SK-N-SH (cell line): ENCODE results near the gene KRTAP2-4.

Source experiments
- CHD2 ChIP-seq: fragments of 150-350 bp; IDR thresholded peaks from 2 replicates; pipeline ENCODE4 v1.6.1; 2018; ENCODE audit warnings: low read length; ENCODE audit not compliant: partially characterized antibody
- CTCF ChIP-seq: fragments of 200-600 bp; sonication (generic); IDR thresholded peaks from 2 replicates; pipeline ENCODE4 v1.6.1; 2017; ENCODE audit warnings: antibody characterized with exemption, mild to moderate bottlenecking, moderate library complexity
- EZH2phosphoT487 ChIP-seq: fragments of 200-600 bp; sonication (generic); IDR thresholded peaks from 2 replicates; pipeline ENCODE4 v1.6.1; 2017; ENCODE audit warnings: low read depth, mixed run types, mild to moderate bottlenecking, antibody characterized with exemption, moderate library complexity, borderline replicate concordance
- FOXJ3 ChIP-seq: sonication (generic); formaldehyde crosslinking; IDR thresholded peaks from 2 replicates; pipeline ENCODE4 v1.5.1; 2020; ENCODE audit warnings: mild to moderate bottlenecking, missing genetic modification reagents
- FOXM1 ChIP-seq: IDR thresholded peaks from 2 replicates; pipeline ENCODE4 v1.4.0; 2012; ENCODE audit warnings: low read depth, mild to moderate bottlenecking
- GABPA ChIP-seq: IDR thresholded peaks from 2 replicates; pipeline ENCODE4 v1.4.0; 2012; ENCODE audit warnings: low read depth, mild to moderate bottlenecking
- MAX ChIP-seq: IDR thresholded peaks from 2 replicates; pipeline ENCODE4 v1.4.0; 2012; ENCODE audit warnings: low read depth
- RXRA ChIP-seq: IDR thresholded peaks from 2 replicates; pipeline ENCODE4 v1.4.0; 2012; ENCODE audit warnings: low read depth, mild to moderate bottlenecking, borderline replicate concordance
- SIN3A ChIP-seq: IDR thresholded peaks from 2 replicates; pipeline ENCODE4 v1.6.1; 2012; ENCODE audit warnings: low read depth, mild to moderate bottlenecking, low read length, moderate library complexity, borderline replicate concordance
- YY1 ChIP-seq: IDR thresholded peaks from 2 replicates; pipeline ENCODE4 v1.4.0; 2012; ENCODE audit warnings: low read depth, mild to moderate bottlenecking

- TF ChIP-seq CHD2 (no peak), CTCF (no peak), MAX (no peak), GABPA (no peak), RXRA (no peak), EZH2phosphoT487 (no peak), SIN3A (no peak), FOXM1 (no peak), YY1 (no peak), FOXJ3 (CRISPR knock-in tag) (no peak)
These were observed 45.6 kb upstream of the KRTAP2-4 start for GRCh38 chr17:41111151-41111885.
